Subcutaneous adipose tissue (tissue), 4 donors: ENCODE results near the gene PSG3. TPM values are rescaled to one million over a fixed set of nuclear protein-coding genes. Genes with fewer than 3 reads are reported as not detected.
"Not testable (repeated sequence)": the region's sequence is repeated elsewhere in the genome, so short reads cannot be mapped to it uniquely, and the experiment has no call there.

Experiments
- total RNA-seq, 4 donors: library from RNA; depleted of rRNA; stranded (reverse); fragments of >200 nt; gene quantifications; one replicate each; pipeline ENCODE4 v1.1.0, GENCODE V29; 2016
- TF ChIP-seq, protein P1 (sequence below): fragments of 450-650 bp; IDR thresholded peaks from one replicate; pipeline ENCODE4 v1.5.1; 2016; ENCODE audit warnings: low read depth, mild to moderate bottlenecking, control low read depth, antibody characterized with exemption, moderate library complexity

PSG3 gene
- not detected for total RNA-seq

DNA sequence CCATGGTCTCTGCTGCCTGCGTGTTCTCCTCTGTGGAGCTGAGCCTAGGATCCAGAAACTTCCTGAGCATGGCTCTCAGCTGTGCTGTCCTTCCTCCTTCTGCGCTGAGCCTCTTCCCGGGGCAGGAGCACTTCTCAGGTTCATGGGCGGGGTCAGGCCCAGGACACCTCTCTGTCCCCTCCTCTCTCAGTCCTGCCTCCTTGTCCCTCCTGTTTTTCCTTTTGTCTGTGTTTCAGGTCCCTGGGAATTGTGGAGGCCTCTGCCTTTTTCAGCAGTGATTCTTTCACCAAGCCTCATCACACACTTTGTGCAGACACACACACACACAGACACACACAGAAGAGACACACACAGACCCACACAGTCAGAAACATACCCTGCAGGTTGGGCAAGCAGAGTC, at the start of gene PSG3:
TSS of gene PSG3 (minus strand) at position 101 of the 400 bp plus-strand sequence. CDS start at position 4, 97 bp downstream.
- TF ChIP-seq, protein P1, sequence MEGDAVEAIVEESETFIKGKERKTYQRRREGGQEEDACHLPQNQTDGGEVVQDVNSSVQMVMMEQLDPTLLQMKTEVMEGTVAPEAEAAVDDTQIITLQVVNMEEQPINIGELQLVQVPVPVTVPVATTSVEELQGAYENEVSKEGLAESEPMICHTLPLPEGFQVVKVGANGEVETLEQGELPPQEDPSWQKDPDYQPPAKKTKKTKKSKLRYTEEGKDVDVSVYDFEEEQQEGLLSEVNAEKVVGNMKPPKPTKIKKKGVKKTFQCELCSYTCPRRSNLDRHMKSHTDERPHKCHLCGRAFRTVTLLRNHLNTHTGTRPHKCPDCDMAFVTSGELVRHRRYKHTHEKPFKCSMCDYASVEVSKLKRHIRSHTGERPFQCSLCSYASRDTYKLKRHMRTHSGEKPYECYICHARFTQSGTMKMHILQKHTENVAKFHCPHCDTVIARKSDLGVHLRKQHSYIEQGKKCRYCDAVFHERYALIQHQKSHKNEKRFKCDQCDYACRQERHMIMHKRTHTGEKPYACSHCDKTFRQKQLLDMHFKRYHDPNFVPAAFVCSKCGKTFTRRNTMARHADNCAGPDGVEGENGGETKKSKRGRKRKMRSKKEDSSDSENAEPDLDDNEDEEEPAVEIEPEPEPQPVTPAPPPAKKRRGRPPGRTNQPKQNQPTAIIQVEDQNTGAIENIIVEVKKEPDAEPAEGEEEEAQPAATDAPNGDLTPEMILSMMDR: not testable (repeated sequence)

DNA sequence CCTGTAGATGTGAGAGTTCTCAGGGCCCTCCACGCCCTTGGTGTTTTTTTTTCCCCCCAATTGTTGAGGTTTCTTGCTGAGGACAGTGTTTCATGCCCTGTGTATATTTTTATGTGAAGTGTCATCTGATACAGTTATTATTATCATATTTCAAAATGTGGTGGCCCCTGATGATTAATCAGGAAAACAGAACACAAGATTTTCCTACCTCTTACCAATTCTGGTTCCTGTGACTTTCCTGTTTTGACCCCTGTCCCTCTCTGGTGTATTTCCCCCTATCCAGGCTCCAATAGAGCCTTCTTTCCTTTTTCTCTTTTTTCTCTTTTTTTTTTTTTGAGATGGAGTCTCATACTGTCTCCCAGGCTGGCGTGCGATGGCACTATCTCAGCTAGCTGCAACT, 24.6 kb upstream of the PSG3 start:
- TF ChIP-seq, protein P1: no peak

DNA sequence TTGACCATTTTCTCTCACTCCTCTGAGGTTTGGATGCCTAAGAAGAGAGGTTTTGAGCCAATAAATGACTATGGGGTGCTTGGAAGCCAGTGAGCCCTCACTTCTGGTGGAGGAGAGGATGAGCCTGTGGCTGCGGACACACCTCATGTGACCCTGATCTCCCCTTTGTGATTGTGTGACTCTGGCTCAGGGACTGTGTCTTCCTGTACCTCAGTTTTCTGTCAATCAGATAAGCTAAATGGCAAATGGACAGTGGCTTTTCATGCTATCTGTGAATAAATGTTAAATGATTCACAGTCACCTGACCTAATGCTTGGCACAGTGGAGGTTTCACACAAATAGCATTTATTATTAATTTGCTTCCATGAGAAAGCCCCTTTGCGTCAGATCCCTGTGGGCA, 22.5 kb upstream of the PSG3 start:
- TF ChIP-seq, protein P1: no peak

DNA sequence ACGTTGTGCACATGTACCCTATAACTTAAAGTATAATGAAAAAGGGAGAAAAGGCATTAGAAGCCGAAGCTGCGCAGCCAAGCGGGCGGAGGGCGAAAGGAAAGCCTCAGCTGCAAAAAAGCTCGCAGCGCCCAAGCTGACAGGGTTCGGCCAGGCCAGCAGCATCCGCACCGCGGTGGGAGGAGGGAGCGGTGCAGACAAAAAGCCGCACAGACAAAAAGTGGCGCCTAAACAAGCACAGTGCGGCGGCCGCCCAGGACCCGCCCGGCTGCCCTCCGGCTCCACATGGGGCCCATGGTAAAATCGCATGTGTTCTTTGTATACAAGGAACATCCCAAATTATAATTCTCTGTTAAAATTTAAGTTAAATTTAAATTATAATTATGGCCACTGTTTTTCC, 42.4 kb downstream of the PSG3 start:
- TF ChIP-seq, protein P1: no peak

DNA sequence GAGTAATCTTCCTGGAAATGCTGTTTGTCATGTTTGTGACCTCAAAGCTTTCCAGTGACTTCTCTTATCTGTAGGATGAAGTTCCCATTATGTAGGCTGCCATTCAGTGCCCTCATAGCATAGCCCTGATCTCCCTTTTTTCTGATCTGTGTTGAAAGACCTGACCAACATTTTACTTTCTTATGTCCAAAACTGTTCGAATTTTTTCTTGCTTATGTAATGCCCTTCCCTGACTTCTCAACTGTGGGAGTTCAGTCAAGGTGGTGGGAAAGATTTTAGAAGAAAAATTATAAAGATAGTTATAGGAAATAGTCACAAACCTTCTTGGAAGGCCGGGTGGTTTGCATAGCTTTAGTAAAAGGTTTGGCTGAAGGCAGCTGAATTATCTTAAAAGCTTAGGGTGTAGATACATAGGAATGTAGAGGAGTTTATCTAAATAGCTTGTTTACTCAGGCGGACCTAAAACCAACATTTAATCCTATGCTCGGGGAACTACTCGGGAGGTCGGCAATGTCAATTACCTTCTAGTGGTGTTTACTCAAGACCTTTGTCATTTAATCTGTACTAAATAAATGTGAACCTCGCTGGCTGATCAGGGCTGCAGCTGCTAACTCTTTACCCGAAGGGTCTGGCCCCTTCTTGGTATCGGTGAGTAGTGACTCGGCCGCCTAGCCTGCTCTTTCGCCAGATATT, 44.3 kb downstream of the PSG3 start:
- TF ChIP-seq, protein P1: no peak

DNA sequence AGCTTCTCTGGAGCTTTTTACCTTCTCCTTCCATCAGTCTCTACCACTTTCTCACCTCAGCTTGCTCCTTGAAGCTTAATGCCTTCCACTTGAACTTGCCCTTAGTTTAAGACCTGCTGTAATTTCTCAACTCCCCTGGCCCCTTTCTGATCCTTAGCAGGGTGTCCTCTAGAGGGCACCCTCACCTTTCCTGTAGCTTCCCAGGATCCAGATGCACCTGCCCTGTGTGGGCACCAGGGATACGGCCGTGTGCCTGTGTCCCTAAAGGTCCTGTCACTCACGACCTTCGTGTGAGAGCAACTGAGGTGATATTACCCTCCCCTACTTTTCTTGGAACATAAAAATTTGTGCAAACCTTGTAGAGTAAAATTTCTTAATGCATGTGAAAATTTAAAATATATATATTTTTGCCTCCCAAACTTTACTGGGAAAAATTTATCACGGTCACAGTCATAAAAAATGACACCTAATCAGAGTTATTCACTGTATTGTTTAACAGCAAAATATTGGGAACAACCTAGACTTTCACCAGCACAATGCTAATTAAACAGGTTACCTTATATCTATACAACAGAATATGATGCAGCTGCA, 46.4 kb downstream of the PSG3 start:
- TF ChIP-seq, protein P1: no peak

DNA sequence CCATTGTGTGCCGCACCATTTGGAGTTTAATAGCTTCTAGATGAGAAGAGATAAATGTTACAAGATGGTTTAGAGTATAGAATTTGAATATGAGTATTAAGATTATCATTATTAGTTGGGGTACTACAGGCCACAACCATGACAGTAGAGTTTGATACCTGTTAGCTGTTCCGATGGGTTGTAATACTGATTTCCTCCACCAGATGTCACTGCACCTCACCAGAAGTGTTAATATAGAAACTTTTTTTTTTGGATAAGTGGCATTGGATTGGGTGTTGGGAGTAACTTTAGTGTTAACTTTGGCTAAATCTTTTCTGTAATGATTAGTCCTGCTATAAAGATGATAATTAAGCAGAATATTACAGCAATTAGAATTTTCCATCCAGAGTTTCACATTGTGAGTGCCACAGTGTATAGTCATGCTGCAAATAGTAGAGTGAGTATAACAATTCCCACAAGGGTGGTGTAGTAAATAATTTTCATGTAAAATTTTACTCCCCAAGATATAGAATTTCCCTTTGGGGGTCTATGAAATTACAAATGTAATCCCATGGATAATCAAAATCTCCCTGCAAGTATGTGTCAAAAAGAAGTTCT, 56.3 kb downstream of the PSG3 start:
- TF ChIP-seq, protein P1: no peak

Other genes with a start within 250 kb of the PSG3 start
- 1 to 10 TPM in 2 of 4 donors, under 1 TPM in 2; 0.22 to 6.0 (median 2.1) TPM for gene CEACAM1, start 212.0 kb downstream of the PSG3 start, total RNA-seq
- under 1 TPM in 1 of 4 donors, not detected in 3; 0.98 TPM for gene CEACAM8, start 145.6 kb downstream of the PSG3 start, total RNA-seq
- gene PSG8, start 25.2 kb upstream of the PSG3 start, total RNA-seq: not detected
- under 1 TPM in 1 of 4 donors, not detected in 3; 0.16 TPM for gene PSG1, start 139.2 kb upstream of the PSG3 start, total RNA-seq
- gene PSG6, start 177.4 kb upstream of the PSG3 start, total RNA-seq: not detected
- gene PSG7, start 196.7 kb upstream of the PSG3 start, total RNA-seq: not detected